ENCODE measurements around the gene TMEM198. TPM values are rescaled to one million over a fixed set of nuclear protein-coding genes. Genes with fewer than 3 reads are reported as not detected.

The TMEM198 gene
- total and polyA plus RNA-seq, 2 of the 4 experiments (the other 2 are of a cell fraction): 0.18 to 2.2 TPM

DNA sequence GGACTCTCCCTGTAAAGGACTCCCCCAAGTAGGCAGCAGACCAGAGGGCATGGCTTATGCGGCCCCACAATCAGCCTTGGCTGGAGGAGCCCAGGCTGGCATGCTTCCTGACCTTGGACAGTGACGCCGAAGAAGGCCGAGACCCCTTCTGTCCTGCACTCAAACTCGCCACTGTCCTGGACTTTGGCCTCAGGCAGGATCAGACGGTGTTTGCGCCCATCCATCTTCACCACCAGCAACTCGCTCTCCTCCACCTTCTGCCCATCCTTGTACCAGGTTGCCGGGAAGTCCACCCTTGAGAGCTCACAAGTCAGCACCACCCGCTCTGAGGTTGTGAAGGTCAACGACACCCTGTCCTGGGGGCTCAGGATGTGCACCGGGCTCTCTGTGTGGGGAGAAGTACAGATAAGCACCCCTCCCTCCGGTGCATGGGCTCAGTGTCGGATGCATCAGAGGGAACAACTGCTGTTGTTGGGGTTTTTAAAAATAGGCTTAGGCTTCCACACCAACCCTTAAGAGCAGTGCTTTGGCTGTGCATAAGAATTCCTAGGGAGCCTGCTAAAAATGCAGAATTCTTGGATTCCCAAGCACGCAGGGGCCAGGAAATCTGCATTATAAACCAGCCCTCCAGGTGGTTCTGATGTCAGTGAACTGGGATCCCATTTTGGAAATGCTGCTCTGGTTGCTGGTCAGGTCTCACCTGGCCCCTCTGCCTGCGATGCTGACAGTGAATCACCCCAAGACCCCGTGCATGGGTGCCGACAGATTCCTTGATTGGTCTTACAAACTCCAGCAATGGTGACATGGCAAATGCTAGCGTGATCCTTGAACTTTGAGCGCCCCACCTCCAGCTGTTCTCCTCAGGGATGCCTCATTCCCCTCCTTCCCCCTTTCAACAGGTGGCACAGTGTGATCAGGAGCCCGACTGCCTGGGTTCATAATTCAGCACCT is 21.6 kb downstream of the TMEM198 start:
- peaks cover 6% of the 10 kb centered on the region; the same call in 1 of the 2 replicates for H3K9me1 ChIP-seq (ENCODE audit: insufficient read depth, low read length)
- DNase-seq (no peak), ATAC-seq (ENCODE audit: low read depth) (no peak)
- ChIA-PET POLR2A (ENCODE audit: unreplicated experiment) (no interaction called here), CTCF (no interaction called here)
- H3K4me2 ChIP-seq (ENCODE audit: low read depth, low read length): no peak overlapping the region
- H3K56ac ChIP-seq (ENCODE audit: extremely low read depth, insufficient read depth, low read length): no peak overlapping the region
- H2AFZ ChIP-seq (replicated peaks; ENCODE audit: low read length, poor library complexity): no peak overlapping the region
- H3K23ac ChIP-seq (ENCODE audit: low read depth, low read length): no peak overlapping the region
- TF ChIP-seq POLR2A (IDR thresholded peaks at IDR 0.05; ENCODE audit: low read depth, low read length) (no peak), SMC3 (IDR thresholded peaks at IDR 0.05; ENCODE audit: low read depth, low read length) (no peak), MAFK (IDR thresholded peaks at IDR 0.05; ENCODE audit: low read depth, low read length) (no peak), MXI1 (IDR thresholded peaks at IDR 0.05; ENCODE audit: borderline replicate concordance, low read depth, low read length) (no peak)
- no peak overlapping the region for H4K5ac ChIP-seq (ENCODE audit: low read depth, low read length)
- H3K79me1 ChIP-seq (ENCODE audit: low read depth in 1 of 2, low read length in 2 of 2): peaks cover 9 to 17% of the 10 kb centered on the region in 2 experiments
- H3K4me3 ChIP-seq (ENCODE audit: insufficient read depth, low read depth, low read length): no peak overlapping the region
- no peak overlapping the region for H3K14ac ChIP-seq (replicated peaks; ENCODE audit: low read depth, low read length)
- no peaks in the 10 kb centered on the region for H3K27me3 ChIP-seq (ENCODE audit: control insufficient read depth, insufficient read depth, low read length)
- no peak overlapping the region for H3K18ac ChIP-seq (ENCODE audit: low read depth, low read length)
- H3K9me3 ChIP-seq (ENCODE audit: control insufficient read depth, insufficient read depth, low read length): no peaks in the 10 kb centered on the region
- H2AK5ac ChIP-seq (ENCODE audit: low read depth, low read length): no peak overlapping the region
- intact Hi-C loops (cut with micrococcal nuclease): no loop called here
- H3K36me3 ChIP-seq (ENCODE audit: control insufficient read depth, insufficient read depth, low read length): peaks cover 26% of the 10 kb centered on the region
- in situ Hi-C loops (cut with MboI; ENCODE audit: low sequenced_read_pairs): no loop called here
- no peak overlapping the region for H2BK20ac ChIP-seq (ENCODE audit: low read depth, low read length)
- BruUV-seq (replicated peaks): no TSS peak
- no peak overlapping the region for H2AK9ac ChIP-seq (replicated peaks; ENCODE audit: low read depth, low read length, poor library complexity)
- WGBS, 2 experiments (ENCODE audit: extremely low coverage in 2 of 2, insufficient read length in 1 of 2): 83% methylated on average over 9 of the region's 21 CpGs; no CpG with 5 or more reads in 1 of the 2 experiments
- no peak overlapping the region for H3K4ac ChIP-seq (ENCODE audit: low read depth, low read length)
- dilution Hi-C loops (cut with HindIII; ENCODE audit: low sequenced_read_pairs, unreplicated experiment): no loop called here
- peaks cover 8% of the 10 kb centered on the region; the same call in 1 of the 2 replicates for H4K20me1 ChIP-seq (ENCODE audit: insufficient read depth, low read length)
- no peak overlapping the region for H3K27ac ChIP-seq (ENCODE audit: insufficient read depth, low read length)
- H3K9ac ChIP-seq (ENCODE audit: low read depth, low read length): no peak overlapping the region
- H2BK120ac ChIP-seq (ENCODE audit: low read depth, low read length): no peak overlapping the region
- no peak overlapping the region for H4K8ac ChIP-seq (ENCODE audit: low read depth in 2 of 2, low read length in 2 of 2)
- H3K4me1 ChIP-seq (ENCODE audit: control insufficient read depth, insufficient read depth, low read length): peaks cover 5% of the 10 kb centered on the region
- no peak overlapping the region for H2BK5ac ChIP-seq (ENCODE audit: low read depth, low read length, poor library complexity, severe bottlenecking)
- no peak overlapping the region for H2BK15ac ChIP-seq (ENCODE audit: low read depth, low read length)
- H4K91ac ChIP-seq (ENCODE audit: insufficient read depth, low read depth, low read length): no peak overlapping the region

All from IMR-90 (cell line).